ENCODE results near the gene N4BP2L1.

DNA sequence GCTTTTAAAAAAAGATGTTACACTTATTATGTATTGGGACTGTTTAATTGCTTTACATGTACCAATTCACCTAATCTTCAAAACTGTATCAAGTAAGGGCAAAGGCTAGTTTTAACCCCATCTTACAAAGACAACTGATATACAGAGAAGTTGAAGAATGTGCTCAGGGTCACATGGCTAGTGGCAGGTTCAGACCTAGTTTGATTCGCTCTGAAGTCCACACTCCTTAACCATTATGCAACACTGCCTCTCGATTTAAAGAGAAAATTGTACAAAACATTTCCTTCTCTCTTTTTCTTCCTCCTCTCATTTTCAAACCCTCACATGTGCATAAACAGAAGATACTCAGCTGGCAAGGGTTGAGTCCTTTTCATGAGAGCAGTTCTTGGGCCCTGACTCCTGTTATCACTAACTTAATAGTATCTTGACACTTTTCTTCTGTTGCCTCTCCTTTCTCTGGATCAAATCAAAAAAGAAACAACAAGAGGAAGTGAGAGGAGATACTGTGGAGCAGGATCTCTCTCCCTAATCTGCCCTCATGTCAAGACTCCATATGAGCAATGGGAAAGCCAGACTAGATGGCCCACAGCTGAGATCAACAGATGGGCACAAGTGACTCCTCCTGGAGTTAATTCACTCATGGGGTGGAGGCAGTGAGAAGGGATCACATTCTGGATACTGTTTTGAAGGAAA, 19.0 kb upstream of the N4BP2L1 start:
- TF ChIP-seq, protein P1, sequence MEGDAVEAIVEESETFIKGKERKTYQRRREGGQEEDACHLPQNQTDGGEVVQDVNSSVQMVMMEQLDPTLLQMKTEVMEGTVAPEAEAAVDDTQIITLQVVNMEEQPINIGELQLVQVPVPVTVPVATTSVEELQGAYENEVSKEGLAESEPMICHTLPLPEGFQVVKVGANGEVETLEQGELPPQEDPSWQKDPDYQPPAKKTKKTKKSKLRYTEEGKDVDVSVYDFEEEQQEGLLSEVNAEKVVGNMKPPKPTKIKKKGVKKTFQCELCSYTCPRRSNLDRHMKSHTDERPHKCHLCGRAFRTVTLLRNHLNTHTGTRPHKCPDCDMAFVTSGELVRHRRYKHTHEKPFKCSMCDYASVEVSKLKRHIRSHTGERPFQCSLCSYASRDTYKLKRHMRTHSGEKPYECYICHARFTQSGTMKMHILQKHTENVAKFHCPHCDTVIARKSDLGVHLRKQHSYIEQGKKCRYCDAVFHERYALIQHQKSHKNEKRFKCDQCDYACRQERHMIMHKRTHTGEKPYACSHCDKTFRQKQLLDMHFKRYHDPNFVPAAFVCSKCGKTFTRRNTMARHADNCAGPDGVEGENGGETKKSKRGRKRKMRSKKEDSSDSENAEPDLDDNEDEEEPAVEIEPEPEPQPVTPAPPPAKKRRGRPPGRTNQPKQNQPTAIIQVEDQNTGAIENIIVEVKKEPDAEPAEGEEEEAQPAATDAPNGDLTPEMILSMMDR (IDR thresholded peaks at IDR 0.05) = no peak
- no peak for TF ChIP-seq POLR2A (IDR thresholded peaks at IDR 0.05)

Data from uterus (tissue), 2 donors.